WTC11 (cell line): Measurements from ENCODE around the gene PGPEP1. TPM values are rescaled to one million over a fixed set of nuclear protein-coding genes. Genes with fewer than 3 reads are reported as not detected.

Experiments
- ATAC-seq: fragments of 200-7000 bp; cut with Tn5 transposase; 2 replicates; pipeline ENCODE4 v1.10.0; 2021; ENCODE audit warnings: mild to moderate bottlenecking, moderate library complexity
- CTCF ChIA-PET: fragments of 300-600 bp; sonication (Branson Sonifier 250); formaldehyde crosslinking; loops from one replicate; lab custom pipeline; 2021; ENCODE audit warnings: antibody characterized with exemption; lab: Charles Lee
- POLR2A ChIA-PET: fragments of 350-600 bp; sonication (Branson Sonifier 250); formaldehyde crosslinking; loops from one replicate; lab custom pipeline; 2021; ENCODE audit warnings: antibody characterized with exemption; lab: Charles Lee
- DNase-seq: peaks from one replicate; pipeline ENCODE4 v3.0.0; 2021; ENCODE audit warnings: low spot score
- H3K27ac Mint-ChIP-seq: 2 replicates; pipeline ENCODE4 v1.8.0; 2021; ENCODE audit warnings: mixed read lengths
- H3K27me3 Mint-ChIP-seq: 2 replicates; pipeline ENCODE4 v1.8.0; 2021; ENCODE audit warnings: low read depth, mild to moderate bottlenecking, moderate library complexity, mixed read lengths
- H3K36me3 Mint-ChIP-seq: 2 replicates; pipeline ENCODE4 v1.8.0; 2021; ENCODE audit warnings: mixed read lengths
- H3K4me1 Mint-ChIP-seq: 2 replicates; pipeline ENCODE4 v1.8.0; 2022; ENCODE audit warnings: mixed read lengths
- H3K4me3 Mint-ChIP-seq: 2 replicates; pipeline ENCODE4 v1.8.0; 2021; ENCODE audit warnings: mild to moderate bottlenecking, moderate library complexity, mixed read lengths
- H3K9me3 Mint-ChIP-seq: 2 replicates; pipeline ENCODE4 v1.8.0; 2021; ENCODE audit warnings: mixed read lengths
- CBFB ChIP-seq: sonication (generic); formaldehyde crosslinking; IDR thresholded peaks from 2 replicates; pipeline ENCODE4 v1.8.1; 2022; ENCODE audit warnings: mild to moderate bottlenecking, low read depth, missing genetic modification reagents
- ELF4 ChIP-seq: sonication (generic); formaldehyde crosslinking; IDR thresholded peaks from 2 replicates; pipeline ENCODE4 v1.8.1; 2022; ENCODE audit warnings: low read depth, mild to moderate bottlenecking, moderate library complexity, missing genetic modification reagents
- EMX1 ChIP-seq: fragments of 250-450 bp; sonication (Bioruptor Pico); IDR thresholded peaks from 2 replicates; pipeline ENCODE4 v1.8.0; 2021; ENCODE audit warnings: mild to moderate bottlenecking
- ETV6 ChIP-seq: sonication (generic); formaldehyde crosslinking; IDR thresholded peaks from 2 replicates; pipeline ENCODE4 v1.8.1; 2022; ENCODE audit warnings: mild to moderate bottlenecking, missing genetic modification reagents
- FOXK1 ChIP-seq: sonication (generic); formaldehyde crosslinking; IDR thresholded peaks from 2 replicates; pipeline ENCODE4 v1.8.0; 2022; ENCODE audit warnings: mild to moderate bottlenecking, moderate library complexity, missing genetic modification reagents
- FOXP1 ChIP-seq: sonication (generic); formaldehyde crosslinking; IDR thresholded peaks from 2 replicates; pipeline ENCODE4 v1.8.0; 2022; ENCODE audit warnings: missing genetic modification reagents, mild to moderate bottlenecking, moderate library complexity, borderline replicate concordance
- GABPB1 ChIP-seq: sonication (generic); formaldehyde crosslinking; IDR thresholded peaks from 2 replicates; pipeline ENCODE4 v1.8.1; 2023; ENCODE audit warnings: mild to moderate bottlenecking, missing genetic modification reagents
- GRHL2 ChIP-seq: fragments of 250-450 bp; sonication (Bioruptor Pico); IDR thresholded peaks from 2 replicates; pipeline ENCODE4 v1.8.0; 2022; ENCODE audit warnings: mild to moderate bottlenecking, moderate library complexity; ENCODE audit not compliant: insufficient replicate concordance, severe bottlenecking
- JAZF1 ChIP-seq: fragments of 250-450 bp; sonication (Bioruptor Pico); IDR thresholded peaks from 2 replicates; pipeline ENCODE4 v1.9.0; 2021; ENCODE audit warnings: moderate library complexity, mild to moderate bottlenecking, inconsistent platforms
- KAT7 ChIP-seq: sonication (generic); formaldehyde crosslinking; IDR thresholded peaks from 2 replicates; pipeline ENCODE4 v1.8.1; 2023; ENCODE audit warnings: missing genetic modification reagents, mild to moderate bottlenecking, borderline replicate concordance
- NFE2L1 ChIP-seq: sonication (generic); formaldehyde crosslinking; IDR thresholded peaks from 2 replicates; pipeline ENCODE4 v1.8.1; 2023; ENCODE audit warnings: missing genetic modification reagents
- NR2C2 ChIP-seq: sonication (generic); formaldehyde crosslinking; IDR thresholded peaks from 2 replicates; pipeline ENCODE4 v1.8.0; 2022; ENCODE audit warnings: mild to moderate bottlenecking, missing genetic modification reagents
- NR3C1 ChIP-seq: sonication (generic); formaldehyde crosslinking; conservative IDR thresholded peaks from 2 replicates; pipeline ENCODE4 v1.8.1; 2023; ENCODE audit warnings: low read depth, mild to moderate bottlenecking, missing genetic modification reagents
- OVOL2 ChIP-seq: fragments of 250-450 bp; sonication (Bioruptor Pico); IDR thresholded peaks from 2 replicates; pipeline ENCODE4 v1.9.0; 2021; ENCODE audit warnings: mild to moderate bottlenecking, borderline replicate concordance
- SMAD4 ChIP-seq: sonication (generic); formaldehyde crosslinking; IDR thresholded peaks from 2 replicates; pipeline ENCODE4 v1.8.0; 2022; ENCODE audit warnings: mild to moderate bottlenecking, missing genetic modification reagents
- TP53 ChIP-seq: sonication (generic); formaldehyde crosslinking; IDR thresholded peaks from 2 replicates; pipeline ENCODE4 v1.8.1; 2023; ENCODE audit warnings: mild to moderate bottlenecking, missing genetic modification reagents
- ZBTB21 ChIP-seq: sonication (generic); formaldehyde crosslinking; IDR thresholded peaks from 2 replicates; pipeline ENCODE4 v1.8.1; 2023; ENCODE audit warnings: mild to moderate bottlenecking, missing genetic modification reagents, borderline replicate concordance
- ZNF121 ChIP-seq: sonication (generic); formaldehyde crosslinking; IDR thresholded peaks from 2 replicates; pipeline ENCODE4 v1.8.0; 2023; ENCODE audit warnings: missing genetic modification reagents
- ZNF396 ChIP-seq: fragments of 250-450 bp; sonication (Bioruptor Pico); IDR thresholded peaks from 2 replicates; pipeline ENCODE4 v1.8.0; 2021; ENCODE audit warnings: mild to moderate bottlenecking, moderate library complexity, borderline replicate concordance
- total RNA-seq: library from RNA; stranded (reverse); gene quantifications from 3 replicates; pipeline ENCODE4 v1.2.3, GENCODE V29; 2021
- TF ChIP-seq, protein P1 (sequence below): sonication (generic); formaldehyde crosslinking; IDR thresholded peaks from 2 replicates; pipeline ENCODE4 v1.8.1; 2022; ENCODE audit warnings: low read depth, mild to moderate bottlenecking, moderate library complexity, missing genetic modification reagents, borderline replicate concordance
- TF ChIP-seq, protein P2 (sequence below): sonication (generic); formaldehyde crosslinking; IDR thresholded peaks from 2 replicates; pipeline ENCODE4 v1.8.1; 2022; ENCODE audit warnings: mild to moderate bottlenecking, missing genetic modification reagents, moderate library complexity, borderline replicate concordance
- TF ChIP-seq, protein P3 (sequence below): sonication (generic); formaldehyde crosslinking; IDR thresholded peaks from 2 replicates; pipeline ENCODE4 v1.8.0; 2023; ENCODE audit warnings: missing genetic modification reagents
- TF ChIP-seq, protein P4 (sequence below): fragments of 250-450 bp; sonication (Bioruptor Pico); IDR thresholded peaks from 2 replicates; pipeline ENCODE4 v1.9.0; 2021; ENCODE audit warnings: mild to moderate bottlenecking, borderline replicate concordance
- TF ChIP-seq, protein P5 (sequence below): sonication (generic); formaldehyde crosslinking; IDR thresholded peaks from 2 replicates; pipeline ENCODE4 v1.8.1; 2023; ENCODE audit warnings: mild to moderate bottlenecking, missing genetic modification reagents, moderate library complexity
- TF ChIP-seq, protein P6 (sequence below): sonication (generic); formaldehyde crosslinking; IDR thresholded peaks from 2 replicates; pipeline ENCODE4 v1.8.1; 2022; ENCODE audit warnings: missing genetic modification reagents, borderline replicate concordance

The PGPEP1 gene
- total RNA-seq, 1 experiment from 2014 or later: 68.1 TPM

- TF ChIP-seq, protein P1, sequence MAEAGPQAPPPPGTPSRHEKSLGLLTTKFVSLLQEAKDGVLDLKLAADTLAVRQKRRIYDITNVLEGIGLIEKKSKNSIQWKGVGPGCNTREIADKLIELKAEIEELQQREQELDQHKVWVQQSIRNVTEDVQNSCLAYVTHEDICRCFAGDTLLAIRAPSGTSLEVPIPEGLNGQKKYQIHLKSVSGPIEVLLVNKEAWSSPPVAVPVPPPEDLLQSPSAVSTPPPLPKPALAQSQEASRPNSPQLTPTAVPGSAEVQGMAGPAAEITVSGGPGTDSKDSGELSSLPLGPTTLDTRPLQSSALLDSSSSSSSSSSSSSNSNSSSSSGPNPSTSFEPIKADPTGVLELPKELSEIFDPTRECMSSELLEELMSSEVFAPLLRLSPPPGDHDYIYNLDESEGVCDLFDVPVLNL (CRISPR knock-in tag): no peak
- TF ChIP-seq ZNF396 (no peak), GABPB1 (CRISPR knock-in tag) (no peak), ZBTB21 (CRISPR knock-in tag) (no peak), ETV6 (no peak), NR2C2 (CRISPR knock-in tag) (no peak), NR3C1 (CRISPR knock-in tag) (no peak), FOXK1 (no peak), OVOL2 (no peak), GRHL2 (CRISPR knock-in tag) (no peak), SMAD4 (CRISPR knock-in tag) (no peak), ZNF121 (CRISPR knock-in tag) (no peak)
- TF ChIP-seq, protein P2, sequence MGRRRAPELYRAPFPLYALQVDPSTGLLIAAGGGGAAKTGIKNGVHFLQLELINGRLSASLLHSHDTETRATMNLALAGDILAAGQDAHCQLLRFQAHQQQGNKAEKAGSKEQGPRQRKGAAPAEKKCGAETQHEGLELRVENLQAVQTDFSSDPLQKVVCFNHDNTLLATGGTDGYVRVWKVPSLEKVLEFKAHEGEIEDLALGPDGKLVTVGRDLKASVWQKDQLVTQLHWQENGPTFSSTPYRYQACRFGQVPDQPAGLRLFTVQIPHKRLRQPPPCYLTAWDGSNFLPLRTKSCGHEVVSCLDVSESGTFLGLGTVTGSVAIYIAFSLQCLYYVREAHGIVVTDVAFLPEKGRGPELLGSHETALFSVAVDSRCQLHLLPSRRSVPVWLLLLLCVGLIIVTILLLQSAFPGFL (CRISPR knock-in tag): no peak
- TF ChIP-seq, protein P3, sequence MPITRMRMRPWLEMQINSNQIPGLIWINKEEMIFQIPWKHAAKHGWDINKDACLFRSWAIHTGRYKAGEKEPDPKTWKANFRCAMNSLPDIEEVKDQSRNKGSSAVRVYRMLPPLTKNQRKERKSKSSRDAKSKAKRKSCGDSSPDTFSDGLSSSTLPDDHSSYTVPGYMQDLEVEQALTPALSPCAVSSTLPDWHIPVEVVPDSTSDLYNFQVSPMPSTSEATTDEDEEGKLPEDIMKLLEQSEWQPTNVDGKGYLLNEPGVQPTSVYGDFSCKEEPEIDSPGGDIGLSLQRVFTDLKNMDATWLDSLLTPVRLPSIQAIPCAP (CRISPR knock-in tag): no peak
- TF ChIP-seq, protein P4, sequence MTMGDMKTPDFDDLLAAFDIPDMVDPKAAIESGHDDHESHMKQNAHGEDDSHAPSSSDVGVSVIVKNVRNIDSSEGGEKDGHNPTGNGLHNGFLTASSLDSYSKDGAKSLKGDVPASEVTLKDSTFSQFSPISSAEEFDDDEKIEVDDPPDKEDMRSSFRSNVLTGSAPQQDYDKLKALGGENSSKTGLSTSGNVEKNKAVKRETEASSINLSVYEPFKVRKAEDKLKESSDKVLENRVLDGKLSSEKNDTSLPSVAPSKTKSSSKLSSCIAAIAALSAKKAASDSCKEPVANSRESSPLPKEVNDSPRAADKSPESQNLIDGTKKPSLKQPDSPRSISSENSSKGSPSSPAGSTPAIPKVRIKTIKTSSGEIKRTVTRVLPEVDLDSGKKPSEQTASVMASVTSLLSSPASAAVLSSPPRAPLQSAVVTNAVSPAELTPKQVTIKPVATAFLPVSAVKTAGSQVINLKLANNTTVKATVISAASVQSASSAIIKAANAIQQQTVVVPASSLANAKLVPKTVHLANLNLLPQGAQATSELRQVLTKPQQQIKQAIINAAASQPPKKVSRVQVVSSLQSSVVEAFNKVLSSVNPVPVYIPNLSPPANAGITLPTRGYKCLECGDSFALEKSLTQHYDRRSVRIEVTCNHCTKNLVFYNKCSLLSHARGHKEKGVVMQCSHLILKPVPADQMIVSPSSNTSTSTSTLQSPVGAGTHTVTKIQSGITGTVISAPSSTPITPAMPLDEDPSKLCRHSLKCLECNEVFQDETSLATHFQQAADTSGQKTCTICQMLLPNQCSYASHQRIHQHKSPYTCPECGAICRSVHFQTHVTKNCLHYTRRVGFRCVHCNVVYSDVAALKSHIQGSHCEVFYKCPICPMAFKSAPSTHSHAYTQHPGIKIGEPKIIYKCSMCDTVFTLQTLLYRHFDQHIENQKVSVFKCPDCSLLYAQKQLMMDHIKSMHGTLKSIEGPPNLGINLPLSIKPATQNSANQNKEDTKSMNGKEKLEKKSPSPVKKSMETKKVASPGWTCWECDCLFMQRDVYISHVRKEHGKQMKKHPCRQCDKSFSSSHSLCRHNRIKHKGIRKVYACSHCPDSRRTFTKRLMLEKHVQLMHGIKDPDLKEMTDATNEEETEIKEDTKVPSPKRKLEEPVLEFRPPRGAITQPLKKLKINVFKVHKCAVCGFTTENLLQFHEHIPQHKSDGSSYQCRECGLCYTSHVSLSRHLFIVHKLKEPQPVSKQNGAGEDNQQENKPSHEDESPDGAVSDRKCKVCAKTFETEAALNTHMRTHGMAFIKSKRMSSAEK (CRISPR knock-in tag): no peak
- TF ChIP-seq, protein P5, sequence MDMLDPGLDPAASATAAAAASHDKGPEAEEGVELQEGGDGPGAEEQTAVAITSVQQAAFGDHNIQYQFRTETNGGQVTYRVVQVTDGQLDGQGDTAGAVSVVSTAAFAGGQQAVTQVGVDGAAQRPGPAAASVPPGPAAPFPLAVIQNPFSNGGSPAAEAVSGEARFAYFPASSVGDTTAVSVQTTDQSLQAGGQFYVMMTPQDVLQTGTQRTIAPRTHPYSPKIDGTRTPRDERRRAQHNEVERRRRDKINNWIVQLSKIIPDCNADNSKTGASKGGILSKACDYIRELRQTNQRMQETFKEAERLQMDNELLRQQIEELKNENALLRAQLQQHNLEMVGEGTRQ (CRISPR knock-in tag): no peak
These were observed 45.9 kb upstream of the PGPEP1 start (continued) for GRCh38 chr19:18294467-18294864.

DNA sequence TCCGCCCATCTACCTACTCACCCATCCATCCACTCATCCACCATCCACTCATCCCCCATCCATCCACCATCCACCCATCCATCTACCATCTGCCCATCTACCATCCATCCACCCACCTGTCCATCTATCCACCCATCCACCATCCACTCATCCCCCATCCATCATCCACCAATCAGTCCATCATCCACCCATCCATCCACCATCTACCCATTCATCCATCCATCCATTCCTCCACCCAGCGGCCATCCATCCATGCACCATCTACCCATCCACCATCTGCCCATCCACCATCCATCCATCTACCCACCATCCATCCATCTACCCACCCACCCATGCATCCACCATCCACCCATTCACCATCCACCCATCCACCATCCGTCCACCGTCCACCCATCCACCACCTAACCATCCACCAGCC is 45.4 kb upstream of the PGPEP1 start:
- no peaks in the 10 kb centered on the region; the same call in 1 of the 2 replicates for H3K27me3 Mint-ChIP-seq
- H3K27ac Mint-ChIP-seq: no peak overlapping the region
- no peak for ATAC-seq
- H3K36me3 Mint-ChIP-seq: no peaks in the 10 kb centered on the region
- no peak for DNase-seq
- no peak overlapping the region for H3K4me3 Mint-ChIP-seq
- H3K9me3 Mint-ChIP-seq: no peaks in the 10 kb centered on the region
- POLR2A ChIA-PET: no interaction called here
- H3K4me1 Mint-ChIP-seq: peaks cover 30% of the 10 kb centered on the region
- CTCF ChIA-PET: no interaction called here
- TF ChIP-seq ELF4 (CRISPR knock-in tag) (no peak), FOXP1 (CRISPR knock-in tag) (no peak), GABPB1 (CRISPR knock-in tag) (no peak), KAT7 (no peak), JAZF1 (CRISPR knock-in tag) (no peak), NFE2L1 (CRISPR knock-in tag) (no peak), CBFB (CRISPR knock-in tag) (no peak), EMX1 (no peak), TP53 (CRISPR knock-in tag) (no peak)
- TF ChIP-seq, protein P6, sequence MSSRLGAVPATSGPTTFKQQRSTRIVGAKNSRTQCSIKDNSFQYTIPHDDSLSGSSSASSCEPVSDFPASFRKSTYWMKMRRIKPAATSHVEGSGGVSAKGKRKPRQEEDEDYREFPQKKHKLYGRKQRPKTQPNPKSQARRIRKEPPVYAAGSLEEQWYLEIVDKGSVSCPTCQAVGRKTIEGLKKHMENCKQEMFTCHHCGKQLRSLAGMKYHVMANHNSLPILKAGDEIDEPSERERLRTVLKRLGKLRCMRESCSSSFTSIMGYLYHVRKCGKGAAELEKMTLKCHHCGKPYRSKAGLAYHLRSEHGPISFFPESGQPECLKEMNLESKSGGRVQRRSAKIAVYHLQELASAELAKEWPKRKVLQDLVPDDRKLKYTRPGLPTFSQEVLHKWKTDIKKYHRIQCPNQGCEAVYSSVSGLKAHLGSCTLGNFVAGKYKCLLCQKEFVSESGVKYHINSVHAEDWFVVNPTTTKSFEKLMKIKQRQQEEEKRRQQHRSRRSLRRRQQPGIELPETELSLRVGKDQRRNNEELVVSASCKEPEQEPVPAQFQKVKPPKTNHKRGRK (CRISPR knock-in tag): no peak
- TF ChIP-seq, protein P3 (CRISPR knock-in tag): no peak
- TF ChIP-seq, protein P2 (CRISPR knock-in tag): no peak
